Measurements from ENCODE around the gene PRICKLE2. TPM values are rescaled to one million over a fixed set of nuclear protein-coding genes. Genes with fewer than 3 reads are reported as not detected.

PRICKLE2 gene
- total RNA-seq, 1 donor from 2014 or later: 43.2 TPM

GRCh38 chr3:64086479-64087252 lies 138.6 kb downstream of the PRICKLE2 start:
- no peak for DNase-seq (ENCODE audit: low spot score in 2 of 2, unreplicated experiment in 2 of 2)
- peaks cover 11% of the 10 kb centered on the region for H3K9me3 Mint-ChIP-seq
- no peak overlapping the region for H3K27ac Mint-ChIP-seq
- H3K36me3 Mint-ChIP-seq: no peaks in the 10 kb centered on the region
- H3K27me3 Mint-ChIP-seq (ENCODE audit: low read depth): peaks cover 64% of the 10 kb centered on the region
- no peak overlapping the region for H3K4me3 Mint-ChIP-seq
- no peak for TF ChIP-seq CTCF (IDR thresholded peaks at IDR 0.05; ENCODE audit: unreplicated experiment)
- H3K4me1 Mint-ChIP-seq: peaks cover 21% of the 10 kb centered on the region

- TF ChIP-seq CTCF (IDR thresholded peaks at IDR 0.05; ENCODE audit: unreplicated experiment): no peak
- H3K4me3 Mint-ChIP-seq: no peak overlapping the region
- peaks cover 15% of the 10 kb centered on the region for H3K4me1 Mint-ChIP-seq
- peaks cover 61% of the 10 kb centered on the region for H3K27me3 Mint-ChIP-seq (ENCODE audit: low read depth)
- H3K36me3 Mint-ChIP-seq: no peaks in the 10 kb centered on the region
- peaks cover 11% of the 10 kb centered on the region for H3K9me3 Mint-ChIP-seq
- DNase-seq (ENCODE audit: low spot score in 2 of 2, unreplicated experiment in 2 of 2): no peak
- no peak overlapping the region for H3K27ac Mint-ChIP-seq
Measured at GRCh38 chr3:64084640-64085039, 140.6 kb downstream of the PRICKLE2 start.

GRCh38 chr3:64083575-64083974 lies 141.7 kb downstream of the PRICKLE2 start:
- Mint-ChIP-seq H3K9me3 (peaks cover 11% of the 10 kb centered on the region), H3K27ac (no peak overlapping the region), H3K27me3 (ENCODE audit: low read depth) (peaks cover 70% of the 10 kb centered on the region), H3K4me3 (no peak overlapping the region), H3K4me1 (peaks cover 8% of the 10 kb centered on the region), H3K36me3 (no peaks in the 10 kb centered on the region)
- DNase-seq (ENCODE audit: low spot score in 2 of 2, unreplicated experiment in 2 of 2): no peak
- no peak for TF ChIP-seq CTCF (IDR thresholded peaks at IDR 0.05; ENCODE audit: unreplicated experiment)

- H3K4me3 Mint-ChIP-seq: no peak overlapping the region
- no peak overlapping the region for H3K27ac Mint-ChIP-seq
- no peaks in the 10 kb centered on the region for H3K36me3 Mint-ChIP-seq
- H3K27me3 Mint-ChIP-seq (ENCODE audit: low read depth): peaks cover 75% of the 10 kb centered on the region
- peaks cover 11% of the 10 kb centered on the region for H3K9me3 Mint-ChIP-seq
- peaks cover 3% of the 10 kb centered on the region for H3K4me1 Mint-ChIP-seq
- DNase-seq (ENCODE audit: low spot score in 2 of 2, unreplicated experiment in 2 of 2): no peak
- TF ChIP-seq CTCF (IDR thresholded peaks at IDR 0.05; ENCODE audit: unreplicated experiment): no peak
Measured at GRCh38 chr3:64082961-64083541, 142.2 kb downstream of the PRICKLE2 start.

- no peak for DNase-seq (ENCODE audit: low spot score in 2 of 2, unreplicated experiment in 2 of 2)
- Mint-ChIP-seq H3K4me1 (peaks cover 3% of the 10 kb centered on the region), H3K4me3 (no peak overlapping the region), H3K27ac (no peak overlapping the region), H3K36me3 (no peaks in the 10 kb centered on the region), H3K27me3 (ENCODE audit: low read depth) (peaks cover 77% of the 10 kb centered on the region), H3K9me3 (peaks cover 11% of the 10 kb centered on the region)
- no peak for TF ChIP-seq CTCF (IDR thresholded peaks at IDR 0.05; ENCODE audit: unreplicated experiment)
Measured at GRCh38 chr3:64082411-64082810, 142.9 kb downstream of the PRICKLE2 start.
